PC-3 (cell line): ENCODE results near the gene GLRA3. TPM values are rescaled to one million over a fixed set of nuclear protein-coding genes. Genes with fewer than 3 reads are reported as not detected.

ENCODE experiments used
- ATAC-seq: fragments of 200-7000 bp; cut with Tn5 transposase; 2 replicates; pipeline ENCODE4 v1.9.1; 2020; ENCODE audit warnings: mild to moderate bottlenecking, moderate library complexity
- BruUV-seq: library from RNA; stranded (reverse); fragments of 400-500 nt; replicated peaks from 2 replicates; lab custom pipeline; 2021; lab: Mats Ljungman, UMichigan
- CTCF ChIA-PET: fragments of 300-600 bp; sonication (Branson Sonifier 250); formaldehyde crosslinking; loops from one replicate; lab custom pipeline; 2022; ENCODE audit warnings: antibody characterized with exemption; lab: Charles Lee
- POLR2A ChIA-PET: fragments of 300-600 bp; sonication (Branson Sonifier 250); formaldehyde crosslinking; loops from one replicate; lab custom pipeline; 2022; ENCODE audit warnings: antibody characterized with exemption; ENCODE audit not compliant: unreplicated experiment; lab: Charles Lee
- DNase-seq: peaks from one replicate; pipeline ENCODE4 v3.0.0-alpha.2; 2015
- H2AFZ ChIP-seq: fragments of 300-600 bp; sonication (generic); 2 replicates; pipeline ENCODE4 v1.6.0; 2016; ENCODE audit warnings: antibody characterized with exemption, low read length
- H3F3A ChIP-seq: fragments of 300-600 bp; sonication (generic); one replicate; pipeline ENCODE4 v1.6.0; 2017; ENCODE audit warnings: antibody characterized with exemption, low read length, control low read depth, mild to moderate bottlenecking; ENCODE audit not compliant: unreplicated experiment
- H3K27ac ChIP-seq: fragments of 300-600 bp; sonication (generic); 2 replicates; pipeline ENCODE4 v1.5.1; 2016; ENCODE audit warnings: mild to moderate bottlenecking, low read length
- H3K27me3 ChIP-seq: fragments of 300-600 bp; sonication (generic); 2 replicates; pipeline ENCODE4 v1.6.1; 2016; ENCODE audit warnings: low read length, mixed read lengths
- H3K36me3 ChIP-seq: fragments of 300-600 bp; sonication (generic); 2 replicates; pipeline ENCODE4 v1.6.1; 2016; ENCODE audit warnings: low read depth, mixed run types, low read length, mixed read lengths
- H3K4me1 ChIP-seq: fragments of 300-600 bp; sonication (generic); 2 replicates; pipeline ENCODE4 v1.5.1; 2016; ENCODE audit warnings: low read length; ENCODE audit not compliant: insufficient read depth
- H3K4me2 ChIP-seq: fragments of 300-600 bp; sonication (generic); 2 replicates; pipeline ENCODE4 v1.6.0; 2016; ENCODE audit warnings: low read length
- H3K4me3 ChIP-seq: fragments of 300-600 bp; sonication (generic); 2 replicates; pipeline ENCODE4 v1.5.1; 2016; ENCODE audit warnings: mild to moderate bottlenecking, low read length, mixed read lengths
- H3K79me2 ChIP-seq: fragments of 300-600 bp; sonication (generic); 2 replicates; pipeline ENCODE4 v1.6.1; 2017; ENCODE audit warnings: low read length, mixed read lengths
- H3K9ac ChIP-seq: fragments of 300-600 bp; sonication (generic); 2 replicates; pipeline ENCODE4 v1.6.0; 2016; ENCODE audit warnings: mild to moderate bottlenecking, low read length
- H3K9me2 ChIP-seq: fragments of 300-600 bp; sonication (generic); replicated peaks from 2 replicates; pipeline ENCODE4 v1.6.1; 2016; ENCODE audit warnings: mixed run types, low read length, mixed read lengths
- H3K9me3 ChIP-seq: fragments of 300-600 bp; sonication (generic); 2 replicates; pipeline ENCODE4 v1.6.1; 2016; ENCODE audit warnings: low read length, mixed read lengths
- H4K20me1 ChIP-seq: fragments of 300-600 bp; sonication (generic); 2 replicates; pipeline ENCODE4 v1.6.1; 2016; ENCODE audit warnings: low read length, mixed read lengths
- EZH2 ChIP-seq: fragments of 300-600 bp; sonication (generic); IDR thresholded peaks from one replicate; pipeline ENCODE4 v1.6.1; 2017; ENCODE audit warnings: antibody characterized with exemption, mild to moderate bottlenecking, low read length; ENCODE audit not compliant: unreplicated experiment
- EZH2phosphoT487 ChIP-seq: fragments of 300-600 bp; sonication (generic); IDR thresholded peaks from 2 replicates; pipeline ENCODE4 v1.6.1; 2018; ENCODE audit warnings: mild to moderate bottlenecking, antibody characterized with exemption, low read length, borderline replicate concordance
- intact Hi-C: fragments of 100-400 bp; cut with micrococcal nuclease; formaldehyde crosslinking; loops from 2 replicates; pipeline ENCODE4 v1.9.0; 2023
- total RNA-seq: library from RNA; depleted of rRNA; stranded (reverse); fragments of >200 nt; gene quantifications from 2 replicates; pipeline ENCODE4 v1.2.3, GENCODE V29; 2014
- TF ChIP-seq, protein P1 (sequence below): fragments of 300-600 bp; sonication (generic); conservative IDR thresholded peaks from 2 replicates; pipeline ENCODE4 v1.5.1; 2017; ENCODE audit warnings: antibody characterized with exemption, low read depth, mild to moderate bottlenecking, low read length

Gene GLRA3
- total RNA-seq, 1 experiment from 2014 or later, result not detected

DNA sequence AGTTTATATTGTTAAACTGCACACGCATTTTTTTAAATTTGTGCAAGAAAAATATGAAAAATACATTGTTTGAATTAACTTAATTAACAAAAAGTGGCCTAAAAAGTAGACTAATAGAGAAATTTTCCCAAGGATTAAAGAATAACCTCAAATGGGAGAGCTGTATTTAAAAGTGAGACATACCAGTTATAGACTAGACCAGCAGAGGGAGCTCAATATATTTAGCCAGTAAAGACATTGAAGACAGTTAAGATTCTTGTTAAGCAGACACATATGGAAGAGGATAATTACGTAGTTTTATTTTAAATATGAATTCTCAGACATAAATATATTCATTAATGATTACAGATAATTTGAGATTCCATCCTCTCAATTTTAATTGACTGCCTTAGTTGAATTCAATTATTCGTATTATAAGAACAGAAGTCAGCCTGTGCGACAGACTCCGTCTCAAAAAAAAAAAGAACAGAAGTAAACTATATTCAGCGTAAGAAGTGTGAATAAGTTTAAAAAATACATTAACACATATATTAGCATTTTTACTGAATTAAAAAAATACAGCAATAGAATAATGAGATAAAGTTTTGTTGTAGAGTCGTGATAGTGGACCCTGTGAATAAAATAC, 64.8 kb downstream of the GLRA3 start:
- peak overlapping the region; percentile 27; the same call in 1 of the 2 replicates for H3K4me2 ChIP-seq
- H3K9ac ChIP-seq, result no peak overlapping the region
- H3K79me2 ChIP-seq, result no peaks in the 10 kb centered on the region
- no peaks in the 10 kb centered on the region for H3K9me2 ChIP-seq
- H3K27ac ChIP-seq, result no peak overlapping the region
- no peaks in the 10 kb centered on the region for H3K27me3 ChIP-seq
- no peak overlapping the region for H2AFZ ChIP-seq
- H3K4me3 ChIP-seq, result no peak overlapping the region
- no peak for TF ChIP-seq EZH2phosphoT487
- TF ChIP-seq, protein P1, sequence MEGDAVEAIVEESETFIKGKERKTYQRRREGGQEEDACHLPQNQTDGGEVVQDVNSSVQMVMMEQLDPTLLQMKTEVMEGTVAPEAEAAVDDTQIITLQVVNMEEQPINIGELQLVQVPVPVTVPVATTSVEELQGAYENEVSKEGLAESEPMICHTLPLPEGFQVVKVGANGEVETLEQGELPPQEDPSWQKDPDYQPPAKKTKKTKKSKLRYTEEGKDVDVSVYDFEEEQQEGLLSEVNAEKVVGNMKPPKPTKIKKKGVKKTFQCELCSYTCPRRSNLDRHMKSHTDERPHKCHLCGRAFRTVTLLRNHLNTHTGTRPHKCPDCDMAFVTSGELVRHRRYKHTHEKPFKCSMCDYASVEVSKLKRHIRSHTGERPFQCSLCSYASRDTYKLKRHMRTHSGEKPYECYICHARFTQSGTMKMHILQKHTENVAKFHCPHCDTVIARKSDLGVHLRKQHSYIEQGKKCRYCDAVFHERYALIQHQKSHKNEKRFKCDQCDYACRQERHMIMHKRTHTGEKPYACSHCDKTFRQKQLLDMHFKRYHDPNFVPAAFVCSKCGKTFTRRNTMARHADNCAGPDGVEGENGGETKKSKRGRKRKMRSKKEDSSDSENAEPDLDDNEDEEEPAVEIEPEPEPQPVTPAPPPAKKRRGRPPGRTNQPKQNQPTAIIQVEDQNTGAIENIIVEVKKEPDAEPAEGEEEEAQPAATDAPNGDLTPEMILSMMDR, result peak; percentile 76
- ChIA-PET POLR2A (no interaction called here), CTCF (interaction anchor here (0.9 kb wide), 2 partner anchors 402 to 763 kb away, joined by 3 to 6 read pairs; no protein-coding TSS in a partner anchor)
- H3F3A ChIP-seq, result no peaks in the 10 kb centered on the region
- H3K36me3 ChIP-seq, result no peaks in the 10 kb centered on the region
- no peaks in the 10 kb centered on the region for H4K20me1 ChIP-seq
- peak; percentile 56 for ATAC-seq
- peaks cover 9% of the 10 kb centered on the region for H3K4me1 ChIP-seq
- no TSS peak for BruUV-seq
- intact Hi-C loops, result loop anchor here (5.0 to 10.0 kb wide), 3 partner anchors 361 to 773 kb away; no protein-coding TSS in a partner anchor
- no peaks in the 10 kb centered on the region for H3K9me3 ChIP-seq
- DNase-seq, result peak; percentile 62

DNA sequence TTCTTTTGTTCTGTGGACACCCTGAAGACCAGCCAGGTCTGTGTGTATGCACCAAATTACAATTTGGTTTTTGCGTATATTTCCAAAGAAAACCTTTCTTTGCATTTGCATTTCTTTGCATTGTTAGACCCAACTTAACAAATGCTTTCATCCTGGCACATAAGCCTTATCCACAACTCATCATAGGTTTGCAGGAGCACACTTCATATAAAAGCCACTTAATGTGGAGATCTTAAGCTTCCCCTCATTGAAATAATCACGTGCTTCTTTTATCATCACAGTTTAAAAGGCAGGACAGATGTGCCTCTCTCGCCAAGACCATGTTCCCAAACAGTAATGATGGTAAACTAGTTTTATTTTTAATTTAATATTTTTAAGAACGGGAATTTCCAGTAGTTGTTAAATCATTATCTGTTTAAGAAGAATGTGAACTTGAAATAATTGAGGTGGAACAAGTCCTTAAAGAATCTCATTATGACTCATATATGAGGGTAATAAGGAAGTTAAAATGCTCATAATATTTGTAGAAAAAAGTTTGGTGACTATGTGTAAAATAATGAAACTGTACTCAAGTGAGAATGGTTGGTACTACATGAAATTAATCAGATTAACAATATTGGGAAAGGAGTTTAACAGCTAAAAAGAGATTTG, 65.5 kb downstream of the GLRA3 start:
- DNase-seq, result peak; percentile 4
- peak; percentile 49 for ATAC-seq

More for the DNA sequence above, 65.5 kb downstream of the GLRA3 start:
- Histone ChIP-seq H3F3A (no peaks in the 10 kb centered on the region), H3K27ac (no peak overlapping the region), H3K36me3 (no peaks in the 10 kb centered on the region), H3K9ac (no peak overlapping the region), H3K9me2 (no peaks in the 10 kb centered on the region), H3K79me2 (no peaks in the 10 kb centered on the region), H2AFZ (no peak overlapping the region), H3K27me3 (no peaks in the 10 kb centered on the region), H3K9me3 (no peaks in the 10 kb centered on the region), H4K20me1 (no peaks in the 10 kb centered on the region), H3K4me2 (peak overlapping the region; percentile 27; the same call in 1 of the 2 replicates), H3K4me3 (no peak overlapping the region), H3K4me1 (peaks cover 9% of the 10 kb centered on the region)
- BruUV-seq, result no TSS peak
- ChIA-PET POLR2A (no interaction called here), CTCF (interaction anchor here (0.9 kb wide), 2 partner anchors 402 to 764 kb away, joined by 3 to 6 read pairs; no protein-coding TSS in a partner anchor)
- no peak for TF ChIP-seq EZH2phosphoT487
- no peak for TF ChIP-seq EZH2
- TF ChIP-seq, protein P1, result no peak
- intact Hi-C loops, result loop anchor here (5.0 to 10.0 kb wide), 3 partner anchors 361 to 774 kb away; no protein-coding TSS in a partner anchor
